Stomach smooth muscle (tissue), 2 donors: ENCODE results near the gene DCDC1.

Experiments
- H3K27ac ChIP-seq: one replicate; pipeline ENCODE4 v1.7.0; 2013; ENCODE audit warnings: mild to moderate bottlenecking, low read length, inconsistent platforms
- H3K27me3 ChIP-seq, 2 donors: one replicate each; pipeline ENCODE4 v1.7.0; 2013; ENCODE audit warnings: low read length in 2 of 2; ENCODE audit not compliant: insufficient read depth in 2 of 2, control insufficient read depth in 1 of 2
- H3K36me3 ChIP-seq, 2 donors: one replicate each; pipeline ENCODE4 v1.7.0; 2013; ENCODE audit warnings: low read length in 2 of 2; ENCODE audit not compliant: control insufficient read depth in 2 of 2, insufficient read depth in 2 of 2
- H3K4me1 ChIP-seq: one replicate; pipeline ENCODE4 v1.7.0; 2013; ENCODE audit warnings: low read length; ENCODE audit not compliant: control insufficient read depth, insufficient read depth
- H3K4me3 ChIP-seq, 2 donors: one replicate each; pipeline ENCODE4 v1.7.0; 2013; ENCODE audit warnings: low read length in 2 of 2
- H3K9ac ChIP-seq, 2 donors: one replicate each; pipeline ENCODE4 v1.7.0; 2013; ENCODE audit warnings: low read length in 2 of 2, mild to moderate bottlenecking in 1 of 2
- H3K9me3 ChIP-seq, 2 donors: one replicate each; pipeline ENCODE4 v1.7.0; 2013; ENCODE audit warnings: low read length in 2 of 2; ENCODE audit not compliant: control insufficient read depth in 2 of 2
- donor health status: healthy.
- donor health status: Pancreatic carcinoma.

Gene DCDC1

GRCh38 chr11:31132531-31133421 is 236.8 kb downstream of the DCDC1 start:
- Histone ChIP-seq H3K4me1 (no peaks in the 10 kb centered on the region), H3K9me3 (no peaks in the 10 kb centered on the region), H3K4me3 (no peak overlapping the region), H3K27ac (no peak overlapping the region), H3K36me3 (no peaks in the 10 kb centered on the region), H3K9ac (no peak overlapping the region), H3K27me3 (no peaks in the 10 kb centered on the region)

GRCh38 chr11:31131760-31132159 is 237.8 kb downstream of the DCDC1 start:
- no peak overlapping the region for H3K27ac ChIP-seq
- H3K36me3 ChIP-seq = no peaks in the 10 kb centered on the region
- H3K4me3 ChIP-seq = no peak overlapping the region
- H3K9me3 ChIP-seq = no peaks in the 10 kb centered on the region
- no peaks in the 10 kb centered on the region for H3K4me1 ChIP-seq
- no peaks in the 10 kb centered on the region for H3K27me3 ChIP-seq
- no peak overlapping the region for H3K9ac ChIP-seq

- Histone ChIP-seq H3K4me1 (no peaks in the 10 kb centered on the region), H3K36me3 (no peaks in the 10 kb centered on the region), H3K9ac (no peak overlapping the region), H3K9me3 (no peaks in the 10 kb centered on the region), H3K4me3 (no peak overlapping the region), H3K27me3 (no peaks in the 10 kb centered on the region), H3K27ac (no peak overlapping the region)
Observed at GRCh38 chr11:31127290-31127689, 242.2 kb downstream of the DCDC1 start.

- Histone ChIP-seq H3K4me3 (no peak overlapping the region), H3K4me1 (no peaks in the 10 kb centered on the region), H3K27me3 (no peaks in the 10 kb centered on the region), H3K36me3 (no peaks in the 10 kb centered on the region), H3K9me3 (no peaks in the 10 kb centered on the region), H3K9ac (no peak overlapping the region), H3K27ac (no peak overlapping the region)
Observed at GRCh38 chr11:31120428-31120827, 249.1 kb downstream of the DCDC1 start.

GRCh38 chr11:31118566-31118965 is 251.0 kb downstream of the DCDC1 start:
- no peaks in the 10 kb centered on the region for H3K27me3 ChIP-seq
- H3K4me1 ChIP-seq = no peaks in the 10 kb centered on the region
- H3K4me3 ChIP-seq = no peak overlapping the region
- H3K27ac ChIP-seq = no peak overlapping the region
- no peak overlapping the region for H3K9ac ChIP-seq
- H3K36me3 ChIP-seq = no peaks in the 10 kb centered on the region
- H3K9me3 ChIP-seq = no peaks in the 10 kb centered on the region

DNA sequence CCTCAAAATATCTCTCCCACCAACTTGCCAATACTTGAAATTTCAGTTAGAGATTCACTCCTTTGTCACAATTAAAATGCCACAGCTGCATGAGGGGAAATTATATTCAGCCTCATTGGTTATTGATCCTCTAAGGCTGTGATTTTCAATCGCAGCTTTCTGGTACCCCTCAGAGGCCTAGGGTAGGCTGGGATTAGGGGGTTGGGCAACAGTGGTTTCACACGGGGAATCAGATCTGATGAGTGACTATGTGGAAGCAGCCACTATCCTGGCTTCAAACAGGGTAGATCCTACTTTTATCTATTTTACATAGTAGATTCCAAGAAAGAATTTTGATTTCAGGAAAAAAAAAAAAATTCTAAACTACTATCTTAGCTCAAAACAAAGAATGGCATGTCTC is 252.5 kb downstream of the DCDC1 start:
- no peak overlapping the region for H3K27ac ChIP-seq
- no peaks in the 10 kb centered on the region for H3K9me3 ChIP-seq
- H3K9ac ChIP-seq = no peak overlapping the region

GRCh38 chr11:31114442-31114841 is 255.1 kb downstream of the DCDC1 start:
- Histone ChIP-seq H3K9me3 (no peaks in the 10 kb centered on the region), H3K36me3 (no peaks in the 10 kb centered on the region), H3K4me1 (no peaks in the 10 kb centered on the region), H3K4me3 (no peak overlapping the region), H3K27me3 (no peaks in the 10 kb centered on the region), H3K27ac (no peak overlapping the region), H3K9ac (no peak overlapping the region)

More for the DNA sequence above, 252.5 kb downstream of the DCDC1 start:
- H3K4me3 ChIP-seq = no peak overlapping the region
- H3K36me3 ChIP-seq = no peaks in the 10 kb centered on the region
- no peaks in the 10 kb centered on the region for H3K27me3 ChIP-seq
- no peaks in the 10 kb centered on the region for H3K4me1 ChIP-seq

GRCh38 chr11:31110830-31111229 is 258.7 kb downstream of the DCDC1 start:
- no peak overlapping the region for H3K27ac ChIP-seq

GRCh38 chr11:31109446-31109845 is 260.1 kb downstream of the DCDC1 start:
- Histone ChIP-seq H3K9ac (no peak overlapping the region), H3K9me3 (no peaks in the 10 kb centered on the region), H3K36me3 (no peaks in the 10 kb centered on the region), H3K4me3 (no peak overlapping the region), H3K27me3 (no peaks in the 10 kb centered on the region), H3K4me1 (no peaks in the 10 kb centered on the region), H3K27ac (no peak overlapping the region)

More at GRCh38 chr11:31110830-31111229, 258.7 kb downstream of the DCDC1 start:
- no peaks in the 10 kb centered on the region for H3K9me3 ChIP-seq
- H3K36me3 ChIP-seq = no peaks in the 10 kb centered on the region
- H3K27me3 ChIP-seq = no peaks in the 10 kb centered on the region
- H3K4me3 ChIP-seq = no peak overlapping the region
- H3K4me1 ChIP-seq = no peaks in the 10 kb centered on the region
- H3K9ac ChIP-seq = no peak overlapping the region

DNA sequence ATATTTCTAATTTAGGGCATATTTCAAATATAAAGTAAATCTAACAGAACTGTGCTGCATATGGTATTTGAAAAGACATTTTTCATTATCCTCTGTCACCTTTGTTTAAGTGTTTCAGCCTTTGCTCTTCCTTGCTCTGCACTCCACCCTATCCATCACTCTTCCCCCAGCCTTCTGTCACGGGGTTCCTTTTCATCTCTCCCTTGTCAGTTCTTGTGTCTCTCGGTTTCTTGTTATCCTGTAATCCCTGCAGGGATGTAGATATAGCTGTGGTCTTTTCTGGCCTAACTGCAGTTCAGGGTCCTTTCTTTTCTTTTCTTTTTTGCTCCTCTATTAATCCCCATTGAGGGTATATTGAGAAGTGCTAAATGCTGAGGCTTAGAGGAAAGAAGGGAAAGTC is 261.9 kb downstream of the DCDC1 start:
- H3K4me3 ChIP-seq = no peak overlapping the region

GRCh38 chr11:31106968-31107576 is 262.5 kb downstream of the DCDC1 start:
- H3K9me3 ChIP-seq = no peaks in the 10 kb centered on the region
- H3K9ac ChIP-seq = no peak overlapping the region
- no peaks in the 10 kb centered on the region for H3K27me3 ChIP-seq
- no peak overlapping the region for H3K4me3 ChIP-seq
- H3K27ac ChIP-seq = no peak overlapping the region
- no peaks in the 10 kb centered on the region for H3K4me1 ChIP-seq
- no peaks in the 10 kb centered on the region for H3K36me3 ChIP-seq

More for the DNA sequence above, 261.9 kb downstream of the DCDC1 start:
- Histone ChIP-seq H3K4me1 (no peaks in the 10 kb centered on the region), H3K9me3 (no peaks in the 10 kb centered on the region), H3K27ac (no peak overlapping the region), H3K9ac (no peak overlapping the region), H3K36me3 (no peaks in the 10 kb centered on the region), H3K27me3 (no peaks in the 10 kb centered on the region)
